Measurements from ENCODE around the gene HMGN4.

DNA sequence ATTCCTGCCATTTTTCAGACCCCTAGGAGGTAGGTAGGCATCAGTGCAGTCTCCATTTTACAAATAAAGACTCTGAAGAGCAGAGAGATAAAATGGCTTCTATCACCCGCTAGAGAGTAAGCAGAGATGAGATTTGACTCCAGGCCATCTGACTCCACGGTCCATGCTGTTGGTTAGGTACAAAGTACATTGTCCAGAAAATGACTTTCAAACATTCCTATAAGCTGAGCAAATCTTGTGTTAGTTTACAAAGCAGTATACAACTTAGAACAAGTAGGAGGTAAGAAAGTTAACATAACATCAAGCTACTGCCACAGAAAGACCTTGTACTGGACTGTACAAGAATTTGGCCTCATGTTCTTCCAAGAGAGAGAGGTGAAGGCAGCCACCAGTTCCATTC is 23.2 kb upstream of the HMGN4 start:
- TF ChIP-seq KLF13 (tag; IDR thresholded peaks at IDR 0.05; ENCODE audit: borderline replicate concordance, low read depth): no peak
- TF ChIP-seq SMC3 (conservative IDR thresholded peaks at IDR 0.05; ENCODE audit: insufficient read depth, low read depth, low read length): no peak
- TF ChIP-seq, protein P1, sequence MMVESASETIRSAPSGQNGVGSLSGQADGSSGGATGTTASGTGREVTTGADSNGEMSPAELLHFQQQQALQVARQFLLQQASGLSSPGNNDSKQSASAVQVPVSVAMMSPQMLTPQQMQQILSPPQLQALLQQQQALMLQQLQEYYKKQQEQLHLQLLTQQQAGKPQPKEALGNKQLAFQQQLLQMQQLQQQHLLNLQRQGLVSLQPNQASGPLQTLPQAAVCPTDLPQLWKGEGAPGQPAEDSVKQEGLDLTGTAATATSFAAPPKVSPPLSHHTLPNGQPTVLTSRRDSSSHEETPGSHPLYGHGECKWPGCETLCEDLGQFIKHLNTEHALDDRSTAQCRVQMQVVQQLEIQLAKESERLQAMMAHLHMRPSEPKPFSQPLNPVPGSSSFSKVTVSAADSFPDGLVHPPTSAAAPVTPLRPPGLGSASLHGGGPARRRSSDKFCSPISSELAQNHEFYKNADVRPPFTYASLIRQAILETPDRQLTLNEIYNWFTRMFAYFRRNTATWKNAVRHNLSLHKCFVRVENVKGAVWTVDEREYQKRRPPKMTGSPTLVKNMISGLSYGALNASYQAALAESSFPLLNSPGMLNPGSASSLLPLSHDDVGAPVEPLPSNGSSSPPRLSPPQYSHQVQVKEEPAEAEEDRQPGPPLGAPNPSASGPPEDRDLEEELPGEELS (CRISPR knock-in tag; IDR thresholded peaks at IDR 0.05; ENCODE audit: borderline replicate concordance): no peak
- no peak for TF ChIP-seq NR1H2 (CRISPR knock-in tag; IDR thresholded peaks at IDR 0.05)
- TF ChIP-seq, protein P2, sequence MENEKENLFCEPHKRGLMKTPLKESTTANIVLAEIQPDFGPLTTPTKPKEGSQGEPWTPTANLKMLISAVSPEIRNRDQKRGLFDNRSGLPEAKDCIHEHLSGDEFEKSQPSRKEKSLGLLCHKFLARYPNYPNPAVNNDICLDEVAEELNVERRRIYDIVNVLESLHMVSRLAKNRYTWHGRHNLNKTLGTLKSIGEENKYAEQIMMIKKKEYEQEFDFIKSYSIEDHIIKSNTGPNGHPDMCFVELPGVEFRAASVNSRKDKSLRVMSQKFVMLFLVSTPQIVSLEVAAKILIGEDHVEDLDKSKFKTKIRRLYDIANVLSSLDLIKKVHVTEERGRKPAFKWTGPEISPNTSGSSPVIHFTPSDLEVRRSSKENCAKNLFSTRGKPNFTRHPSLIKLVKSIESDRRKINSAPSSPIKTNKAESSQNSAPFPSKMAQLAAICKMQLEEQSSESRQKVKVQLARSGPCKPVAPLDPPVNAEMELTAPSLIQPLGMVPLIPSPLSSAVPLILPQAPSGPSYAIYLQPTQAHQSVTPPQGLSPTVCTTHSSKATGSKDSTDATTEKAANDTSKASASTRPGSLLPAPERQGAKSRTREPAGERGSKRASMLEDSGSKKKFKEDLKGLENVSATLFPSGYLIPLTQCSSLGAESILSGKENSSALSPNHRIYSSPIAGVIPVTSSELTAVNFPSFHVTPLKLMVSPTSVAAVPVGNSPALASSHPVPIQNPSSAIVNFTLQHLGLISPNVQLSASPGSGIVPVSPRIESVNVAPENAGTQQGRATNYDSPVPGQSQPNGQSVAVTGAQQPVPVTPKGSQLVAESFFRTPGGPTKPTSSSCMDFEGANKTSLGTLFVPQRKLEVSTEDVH (IDR thresholded peaks at IDR 0.05; ENCODE audit: low read depth, partially characterized antibody): no peak
- no peak for TF ChIP-seq MAZ (CRISPR knock-in tag; conservative IDR thresholded peaks at IDR 0.05 in 1 of 2, IDR thresholded peaks at IDR 0.05 in 1 of 2)
- no peak for TF ChIP-seq MTF1 (CRISPR knock-in tag; IDR thresholded peaks at IDR 0.05; ENCODE audit: borderline replicate concordance)
- TF ChIP-seq NFE2L1 (tag; IDR thresholded peaks at IDR 0.05; ENCODE audit: borderline replicate concordance, low read depth): no peak
- no peak for TF ChIP-seq MYNN (IDR thresholded peaks at IDR 0.05)
- TF ChIP-seq MYNN (CRISPR knock-in tag; IDR thresholded peaks at IDR 0.05): no peak

Measured in K562 (cell line).